Measurements from ENCODE around the gene MTCL1. TPM values are rescaled to one million over a fixed set of nuclear protein-coding genes. Genes with fewer than 3 reads are reported as not detected.

MTCL1 gene
- total RNA-seq, 2 experiments from 2014 or later, result 0.40 to 0.56 TPM

GRCh38 chr18:8794156-8794933, 89.0 kb downstream of the MTCL1 start:
- H3K27ac Mint-ChIP-seq, result no peak overlapping the region
- no peak for DNase-seq
- no peaks in the 10 kb centered on the region for H3K27me3 Mint-ChIP-seq
- intact Hi-C loops (cut with micrococcal nuclease), result no loop called here
- H3K9me3 Mint-ChIP-seq, result no peaks in the 10 kb centered on the region
- peaks cover 2% of the 10 kb centered on the region for H3K4me1 Mint-ChIP-seq (ENCODE audit: low read depth)
- H3K36me3 Mint-ChIP-seq, result no peaks in the 10 kb centered on the region
- H3K4me3 Mint-ChIP-seq, result no peak overlapping the region
- POLR2A ChIA-PET, result no interaction called here
- CTCF ChIA-PET, result interaction anchor here (1.2 kb wide), 1 partner anchor 98 kb away, joined by 4 read pairs; no protein-coding TSS in a partner anchor

DNA sequence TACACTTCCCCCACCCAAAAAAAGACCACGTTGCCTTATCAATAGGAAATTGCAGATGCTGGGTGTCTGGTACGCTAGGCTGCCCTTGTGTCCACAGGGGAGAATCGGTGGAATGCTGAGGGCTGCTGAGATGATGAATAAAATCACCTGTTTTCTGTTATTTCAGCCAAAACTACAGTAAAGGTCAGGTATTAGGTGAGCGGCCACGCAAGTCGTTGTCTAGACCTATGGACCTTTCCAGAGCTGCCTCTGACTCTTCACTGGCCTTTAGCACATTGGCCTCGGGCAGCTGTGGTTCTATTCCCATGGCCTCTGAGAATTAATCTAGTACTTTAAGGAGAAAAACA, 89.6 kb downstream of the MTCL1 start:
- no peaks in the 10 kb centered on the region for H3K36me3 Mint-ChIP-seq

GRCh38 chr18:8795586-8796325, 90.4 kb downstream of the MTCL1 start:
- Mint-ChIP-seq H3K4me1 (ENCODE audit: low read depth) (peaks cover 2% of the 10 kb centered on the region), H3K27ac (no peak overlapping the region), H3K27me3 (no peaks in the 10 kb centered on the region), H3K4me3 (no peak overlapping the region), H3K36me3 (no peaks in the 10 kb centered on the region), H3K9me3 (no peaks in the 10 kb centered on the region)
- intact Hi-C loops (cut with micrococcal nuclease), result no loop called here
- no peak for DNase-seq
- POLR2A ChIA-PET, result no interaction called here
- CTCF ChIA-PET, result no interaction called here

More for the DNA sequence above, 89.6 kb downstream of the MTCL1 start:
- ChIA-PET POLR2A (no interaction called here), CTCF (no interaction called here)
- Mint-ChIP-seq H3K4me3 (no peak overlapping the region), H3K9me3 (no peaks in the 10 kb centered on the region), H3K27ac (no peak overlapping the region), H3K4me1 (ENCODE audit: low read depth) (peaks cover 2% of the 10 kb centered on the region), H3K27me3 (no peaks in the 10 kb centered on the region)
- intact Hi-C loops (cut with micrococcal nuclease), result no loop called here
- DNase-seq, result no peak

DNA sequence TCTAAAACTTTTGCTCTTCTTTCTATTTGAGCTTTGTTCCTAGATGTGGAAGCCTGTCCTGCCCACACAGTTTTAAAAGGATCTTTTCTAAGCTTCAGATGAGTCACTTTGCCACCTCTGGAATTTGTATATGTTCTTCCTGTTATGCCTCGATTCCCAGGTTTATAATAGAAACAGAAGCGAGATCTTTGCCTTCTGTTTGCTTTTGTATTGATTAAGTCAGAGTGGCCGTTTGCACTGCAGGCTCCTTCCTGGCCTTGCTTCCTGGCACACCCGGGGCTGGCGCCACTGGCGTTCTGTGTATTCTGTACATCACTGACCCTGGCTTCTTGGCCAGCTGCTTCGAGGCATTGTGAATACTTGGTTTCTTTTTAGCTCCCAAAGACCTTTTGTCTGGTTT, 91.8 kb downstream of the MTCL1 start:
- intact Hi-C loops (cut with micrococcal nuclease), result no loop called here
- ChIA-PET CTCF (no interaction called here), POLR2A (no interaction called here)
- no peaks in the 10 kb centered on the region for H3K36me3 Mint-ChIP-seq
- H3K27ac Mint-ChIP-seq, result no peak overlapping the region
- H3K4me1 Mint-ChIP-seq (ENCODE audit: low read depth), result peaks cover 2% of the 10 kb centered on the region
- no peaks in the 10 kb centered on the region for H3K9me3 Mint-ChIP-seq
- no peaks in the 10 kb centered on the region for H3K27me3 Mint-ChIP-seq
- no peak overlapping the region for H3K4me3 Mint-ChIP-seq
- no peak for DNase-seq

DNA sequence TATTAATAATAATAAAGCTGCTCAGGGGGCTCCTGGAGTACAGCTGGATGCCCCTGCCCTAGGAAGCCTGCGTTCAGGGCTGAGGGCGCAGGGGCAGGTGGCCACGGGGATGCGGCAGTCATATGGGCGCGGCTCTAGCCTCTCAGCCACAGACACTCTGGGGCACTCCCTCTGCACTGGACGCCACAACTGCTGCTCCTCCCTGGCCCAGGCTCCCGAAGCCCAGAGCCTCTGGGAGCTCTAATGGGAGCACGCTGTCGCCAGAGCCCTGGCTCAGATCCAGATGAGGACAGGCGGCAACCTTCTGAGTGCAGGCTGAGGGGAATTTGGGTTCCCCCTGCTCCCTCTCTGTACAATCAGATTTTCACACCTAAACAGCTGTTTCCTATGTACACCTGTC, 93.6 kb downstream of the MTCL1 start:
- no peaks in the 10 kb centered on the region for H3K9me3 Mint-ChIP-seq
- H3K4me3 Mint-ChIP-seq, result no peak overlapping the region
- DNase-seq, result no peak
- ChIA-PET POLR2A (no interaction called here), CTCF (no interaction called here)
- H3K4me1 Mint-ChIP-seq (ENCODE audit: low read depth), result peaks cover 2% of the 10 kb centered on the region
- H3K27me3 Mint-ChIP-seq, result no peaks in the 10 kb centered on the region
- no peak overlapping the region for H3K27ac Mint-ChIP-seq
- intact Hi-C loops (cut with micrococcal nuclease), result no loop called here
- H3K36me3 Mint-ChIP-seq, result no peaks in the 10 kb centered on the region

DNA sequence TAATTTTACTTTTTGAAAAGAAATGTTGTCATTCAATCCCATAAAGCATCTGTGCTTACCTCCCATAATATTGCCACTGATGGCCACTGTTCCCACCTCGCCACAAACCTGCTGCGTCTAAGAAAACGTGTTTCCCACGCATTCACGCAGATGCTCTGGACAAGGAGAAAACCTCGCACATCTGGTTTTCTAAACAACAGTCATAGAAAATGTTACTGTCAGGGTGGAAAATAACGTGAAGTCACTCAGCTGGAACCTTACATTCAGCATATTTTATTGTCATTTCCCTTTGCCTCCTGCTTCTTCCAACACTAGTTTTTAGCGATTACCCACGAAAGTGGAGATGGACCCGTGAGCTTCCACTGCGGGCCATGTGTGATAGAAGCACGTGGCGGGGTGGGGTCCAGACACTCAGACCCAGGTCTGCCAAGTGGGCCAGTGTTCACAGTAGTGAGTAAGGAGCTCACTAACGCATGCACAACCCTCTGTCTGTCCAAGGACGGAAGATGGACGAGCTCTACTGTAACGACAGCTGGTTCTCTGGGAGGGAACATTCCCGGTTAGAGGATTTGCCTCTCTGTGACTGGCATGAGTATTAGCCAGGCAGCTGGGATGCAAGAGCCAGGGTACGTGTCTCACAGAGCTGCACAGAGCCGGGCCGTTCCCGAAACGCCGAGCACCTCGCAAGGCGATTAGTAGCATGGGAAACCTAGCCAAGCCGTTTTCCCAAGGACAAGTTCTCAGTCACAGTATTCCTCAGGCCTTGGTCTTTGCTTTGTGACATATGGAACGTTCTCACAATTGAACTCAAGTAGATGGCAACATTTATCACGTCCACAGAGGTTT, 94.5 kb downstream of the MTCL1 start:
- Mint-ChIP-seq H3K27me3 (no peaks in the 10 kb centered on the region), H3K36me3 (no peaks in the 10 kb centered on the region), H3K4me3 (no peak overlapping the region), H3K27ac (no peak overlapping the region), H3K9me3 (no peaks in the 10 kb centered on the region), H3K4me1 (ENCODE audit: low read depth) (peaks cover 2% of the 10 kb centered on the region)
- ChIA-PET POLR2A (no interaction called here), CTCF (no interaction called here)
- no peak for DNase-seq
- intact Hi-C loops (cut with micrococcal nuclease), result no loop called here

- Mint-ChIP-seq H3K27me3 (no peaks in the 10 kb centered on the region), H3K4me3 (no peak overlapping the region), H3K27ac (no peak overlapping the region), H3K36me3 (no peaks in the 10 kb centered on the region), H3K9me3 (no peaks in the 10 kb centered on the region), H3K4me1 (ENCODE audit: low read depth) (peaks cover 2% of the 10 kb centered on the region)
- POLR2A ChIA-PET, result no interaction called here
- no peak for DNase-seq
- CTCF ChIA-PET, result no interaction called here
- intact Hi-C loops (cut with micrococcal nuclease), result no loop called here
Observed at GRCh38 chr18:8800445-8800844, 95.1 kb downstream of the MTCL1 start.

GRCh38 chr18:8800876-8801262, 95.5 kb downstream of the MTCL1 start:
- H3K4me1 Mint-ChIP-seq (ENCODE audit: low read depth), result peaks cover 2% of the 10 kb centered on the region
- CTCF ChIA-PET, result interaction anchor here (0.7 kb wide), 1 partner anchor 109 kb away, joined by 3 read pairs; no protein-coding TSS in a partner anchor
- intact Hi-C loops (cut with micrococcal nuclease), result no loop called here
- no peaks in the 10 kb centered on the region for H3K9me3 Mint-ChIP-seq
- H3K27ac Mint-ChIP-seq, result no peak overlapping the region
- DNase-seq, result no peak
- POLR2A ChIA-PET, result no interaction called here
- H3K27me3 Mint-ChIP-seq, result no peaks in the 10 kb centered on the region
- H3K36me3 Mint-ChIP-seq, result no peaks in the 10 kb centered on the region
- no peak overlapping the region for H3K4me3 Mint-ChIP-seq

DNA sequence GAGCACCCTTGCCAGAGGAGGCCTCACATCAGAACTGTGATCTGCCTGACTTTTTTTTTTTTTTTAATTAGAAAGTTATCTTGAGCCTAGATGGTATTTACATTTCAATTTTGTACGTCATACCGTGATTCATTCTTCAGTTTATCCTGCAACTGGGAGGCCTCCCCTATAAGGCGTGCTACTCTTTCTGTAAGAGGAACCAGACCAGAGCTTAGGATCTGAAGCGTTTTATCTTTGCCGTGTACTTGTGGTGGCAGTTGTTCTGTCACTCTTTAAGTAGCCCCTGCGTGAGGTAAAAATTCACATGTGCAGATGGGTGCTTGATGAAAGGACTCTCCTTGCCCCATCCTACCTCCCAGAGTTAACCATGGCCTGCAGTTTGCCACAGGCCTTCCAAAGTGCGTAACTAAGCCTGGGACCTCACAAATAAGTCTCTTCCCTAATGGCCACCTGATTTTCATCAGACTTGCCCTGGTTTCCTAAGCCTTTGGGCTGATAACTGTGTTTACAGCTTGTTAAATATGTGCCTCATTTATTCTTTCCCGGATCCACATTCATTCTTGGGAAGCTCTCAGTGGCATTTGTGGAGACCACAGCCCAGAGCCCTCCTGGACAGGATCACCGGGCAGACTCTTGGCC, 96.0 kb downstream of the MTCL1 start:
- Mint-ChIP-seq H3K36me3 (no peaks in the 10 kb centered on the region), H3K9me3 (no peaks in the 10 kb centered on the region), H3K27ac (no peak overlapping the region), H3K27me3 (no peaks in the 10 kb centered on the region), H3K4me1 (ENCODE audit: low read depth) (no peaks in the 10 kb centered on the region), H3K4me3 (no peak overlapping the region)
- POLR2A ChIA-PET, result no interaction called here
- intact Hi-C loops (cut with micrococcal nuclease), result no loop called here
- CTCF ChIA-PET, result interaction anchor here (0.7 kb wide), 1 partner anchor 109 kb away, joined by 3 read pairs; no protein-coding TSS in a partner anchor
- no peak for DNase-seq

DNA sequence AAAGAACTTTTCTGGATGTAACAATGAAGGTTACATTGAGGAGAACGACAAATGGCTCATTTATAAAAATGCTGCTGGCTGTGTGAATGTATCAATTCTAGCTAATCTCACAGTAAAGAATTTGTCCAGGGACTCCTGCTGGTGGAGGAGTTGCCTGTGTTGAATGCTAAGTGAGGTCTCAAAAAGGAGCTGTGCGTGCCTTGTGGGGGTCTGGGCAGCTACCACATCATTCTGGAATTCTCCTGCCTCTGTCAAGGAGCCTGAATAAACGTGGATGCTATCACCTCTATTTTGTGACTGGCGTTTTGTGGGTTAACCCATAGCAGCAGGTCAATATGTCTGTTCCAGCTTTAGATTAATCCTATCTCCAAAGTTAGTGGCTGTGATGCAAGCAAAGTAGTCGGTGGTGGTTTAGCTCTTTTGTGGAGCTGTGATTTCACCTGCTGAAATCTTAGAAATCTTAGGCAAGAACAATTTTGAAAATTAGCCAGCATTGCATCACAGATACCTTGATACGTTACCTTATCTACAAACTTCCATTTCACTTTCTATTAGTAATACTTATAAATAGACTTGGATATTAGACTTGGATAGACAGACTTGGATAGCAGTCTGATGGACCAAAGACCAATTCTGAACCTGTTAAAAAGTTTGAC, 96.8 kb downstream of the MTCL1 start:
- no peaks in the 10 kb centered on the region for H3K36me3 Mint-ChIP-seq
- no peak overlapping the region for H3K27ac Mint-ChIP-seq
- H3K9me3 Mint-ChIP-seq, result no peaks in the 10 kb centered on the region
- POLR2A ChIA-PET, result no interaction called here
- peaks cover 2% of the 10 kb centered on the region for H3K4me1 Mint-ChIP-seq (ENCODE audit: low read depth)
- no peaks in the 10 kb centered on the region for H3K27me3 Mint-ChIP-seq
- no peak for DNase-seq
- intact Hi-C loops (cut with micrococcal nuclease), result no loop called here
- CTCF ChIA-PET, result interaction anchor here (1.4 kb wide), 1 partner anchor 149 kb away, joined by 4 read pairs; no protein-coding TSS in a partner anchor
- H3K4me3 Mint-ChIP-seq, result no peak overlapping the region

DNA sequence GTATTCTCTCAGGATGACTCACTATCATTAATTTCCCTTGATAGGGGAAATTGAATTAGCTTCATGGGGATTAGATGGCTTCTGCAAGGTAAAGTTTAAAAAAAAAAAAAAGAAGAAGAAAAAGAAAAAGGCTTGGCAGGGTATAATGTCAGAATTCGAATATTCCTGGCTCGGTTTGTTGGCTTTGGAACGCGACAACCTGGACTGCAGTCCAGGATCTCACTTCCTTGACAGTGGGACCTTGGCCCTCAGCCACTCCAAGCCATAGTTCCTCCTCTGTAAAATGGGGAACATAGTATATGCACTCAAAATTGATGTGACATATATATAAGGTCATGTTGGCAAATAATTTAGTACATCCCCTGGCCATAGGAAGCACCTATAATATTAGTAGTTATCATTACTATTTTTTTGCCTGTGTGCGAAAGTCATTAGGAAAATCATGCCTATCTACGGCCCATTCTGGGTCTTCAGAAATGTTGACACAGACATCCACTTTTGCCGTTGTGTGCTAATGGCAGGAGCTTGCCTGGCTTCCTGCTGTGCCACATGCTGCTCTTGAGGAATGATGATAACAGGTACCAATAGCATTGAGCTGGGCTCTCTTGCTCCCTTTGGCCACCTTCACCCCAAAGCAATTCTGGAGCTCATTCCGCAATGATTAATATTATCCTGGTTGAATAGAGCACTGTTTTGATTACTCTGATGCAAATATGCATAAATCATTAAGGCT, 97.9 kb downstream of the MTCL1 start:
- no peaks in the 10 kb centered on the region for H3K27me3 Mint-ChIP-seq
- peaks cover 8% of the 10 kb centered on the region for H3K4me1 Mint-ChIP-seq (ENCODE audit: low read depth)
- intact Hi-C loops (cut with micrococcal nuclease), result no loop called here
- ChIA-PET POLR2A (no interaction called here), CTCF (interaction anchor here (1.4 kb wide), 1 partner anchor 150 kb away, joined by 4 read pairs; no protein-coding TSS in a partner anchor)
- no peaks in the 10 kb centered on the region for H3K9me3 Mint-ChIP-seq
- H3K4me3 Mint-ChIP-seq, result no peak overlapping the region
- no peak for DNase-seq
- no peak overlapping the region for H3K27ac Mint-ChIP-seq
- no peaks in the 10 kb centered on the region for H3K36me3 Mint-ChIP-seq

Measured in activated CD4-positive, alpha-beta memory T cell treated with anti-CD3 and anti-CD28 coated beads for 36 hours (primary cell).